WERI-Rb-1 (cell line): ENCODE measurements around the gene USP19.
A peak's percentile ranks its signal among the peaks of the same experiment; 100 is the strongest.

ENCODE experiments used
- DNase-seq: peaks from one replicate; pipeline ENCODE4 v3.0.0-alpha.2; 2020
- H3K27ac ChIP-seq: fragments of 250-450 bp; sonication (Bioruptor Pico); 2 replicates; pipeline ENCODE4 v1.5.1; 2020; ENCODE audit warnings: mild to moderate bottlenecking, moderate library complexity
- H3K27me3 ChIP-seq: fragments of 250-450 bp; sonication (Bioruptor Pico); 2 replicates; pipeline ENCODE4 v1.5.1; 2021; ENCODE audit warnings: mild to moderate bottlenecking, low read depth, moderate library complexity; ENCODE audit not compliant: insufficient read depth, severe bottlenecking
- H3K36me3 ChIP-seq: fragments of 250-450 bp; sonication (Bioruptor Pico); 2 replicates; pipeline ENCODE4 v1.5.1; 2020; ENCODE audit warnings: mild to moderate bottlenecking, moderate library complexity
- H3K4me3 ChIP-seq: 2 replicates; pipeline ENCODE4 v1.5.1; 2011; ENCODE audit warnings: low read depth, mild to moderate bottlenecking, control low read depth, low read length
- H3K9me3 ChIP-seq: fragments of 250-450 bp; sonication (Bioruptor Pico); 2 replicates; pipeline ENCODE4 v1.5.1; 2021; ENCODE audit warnings: mild to moderate bottlenecking, moderate library complexity; ENCODE audit not compliant: severe bottlenecking
- CTCF ChIP-seq: IDR thresholded peaks from 2 replicates; pipeline ENCODE4 v1.5.1; 2011; ENCODE audit warnings: low read depth, mild to moderate bottlenecking, control low read depth, inconsistent platforms, low read length

Gene USP19

GRCh38 chr3:49092938-49093852, 27.4 kb downstream of the USP19 start:
- no peak for TF ChIP-seq CTCF
- Histone ChIP-seq H3K27ac (peak overlapping the region; percentile 98), H3K9me3 (no peaks in the 10 kb centered on the region), H3K36me3 (peaks cover 36% of the 10 kb centered on the region), H3K27me3 (no peaks in the 10 kb centered on the region), H3K4me3 (peak overlapping the region; percentile 80)
- DNase-seq, result peak; percentile 84

- Histone ChIP-seq H3K4me3 (no peak overlapping the region), H3K27ac (no peak overlapping the region), H3K27me3 (no peaks in the 10 kb centered on the region), H3K36me3 (peaks cover 34% of the 10 kb centered on the region), H3K9me3 (no peaks in the 10 kb centered on the region)
- no peak for TF ChIP-seq CTCF
- DNase-seq, result no peak
Measured at GRCh38 chr3:49081429-49081828, 39.2 kb downstream of the USP19 start.

GRCh38 chr3:49079270-49079669, 41.4 kb downstream of the USP19 start:
- Histone ChIP-seq H3K4me3 (no peak overlapping the region), H3K27me3 (no peaks in the 10 kb centered on the region), H3K9me3 (no peaks in the 10 kb centered on the region), H3K36me3 (peaks cover 50% of the 10 kb centered on the region), H3K27ac (no peak overlapping the region)
- no peak for DNase-seq
- no peak for TF ChIP-seq CTCF

- Histone ChIP-seq H3K4me3 (no peak overlapping the region), H3K9me3 (no peaks in the 10 kb centered on the region), H3K27me3 (no peaks in the 10 kb centered on the region), H3K27ac (no peak overlapping the region), H3K36me3 (peaks cover 71% of the 10 kb centered on the region)
- no peak for DNase-seq
- TF ChIP-seq CTCF, result no peak
Measured at GRCh38 chr3:49076646-49077045, 44.0 kb downstream of the USP19 start.

- TF ChIP-seq CTCF, result no peak
- H3K36me3 ChIP-seq, result peaks cover 77% of the 10 kb centered on the region
Measured at GRCh38 chr3:49076116-49076515, 44.5 kb downstream of the USP19 start.

More at GRCh38 chr3:49076116-49076515, 44.5 kb downstream of the USP19 start:
- DNase-seq, result no peak
- H3K27ac ChIP-seq, result no peak overlapping the region
- no peaks in the 10 kb centered on the region for H3K27me3 ChIP-seq
- H3K4me3 ChIP-seq, result no peak overlapping the region
- H3K9me3 ChIP-seq, result no peaks in the 10 kb centered on the region
